Calu3 (cell line): Measurements from ENCODE around the gene GLIPR2. TPM values are rescaled to one million over a fixed set of nuclear protein-coding genes. Genes with fewer than 3 reads are reported as not detected.

Source experiments
- BruUV-seq: library from RNA; stranded (reverse); fragments of 400-500 nt; replicated peaks from 2 replicates; lab custom pipeline; 2021; lab: Mats Ljungman, UMichigan
- CTCF ChIA-PET: fragments of 300-600 bp; sonication (Branson Sonifier 250); formaldehyde crosslinking; loops from one replicate; lab custom pipeline; 2022; ENCODE audit warnings: antibody characterized with exemption; lab: Charles Lee
- DNase-seq: peaks from one replicate; pipeline ENCODE4 v3.0.0; 2022
- H3K27ac Mint-ChIP-seq: one replicate; pipeline ENCODE4 v1.8.0; 2022; ENCODE audit warnings: mixed read lengths; ENCODE audit not compliant: unreplicated experiment
- H3K27me3 Mint-ChIP-seq: one replicate; pipeline ENCODE4 v1.8.0; 2022; ENCODE audit warnings: mixed read lengths; ENCODE audit not compliant: unreplicated experiment
- H3K36me3 Mint-ChIP-seq: one replicate; pipeline ENCODE4 v1.8.0; 2022; ENCODE audit warnings: mild to moderate bottlenecking, moderate library complexity, mixed read lengths; ENCODE audit not compliant: insufficient read depth, unreplicated experiment
- H3K4me1 Mint-ChIP-seq: one replicate; pipeline ENCODE4 v1.8.0; 2022; ENCODE audit warnings: mild to moderate bottlenecking, low read depth, mixed read lengths; ENCODE audit not compliant: unreplicated experiment
- H3K4me3 Mint-ChIP-seq: one replicate; pipeline ENCODE4 v1.8.0; 2022; ENCODE audit warnings: mild to moderate bottlenecking, low read depth, moderate library complexity, mixed read lengths; ENCODE audit not compliant: unreplicated experiment
- H3K9me3 Mint-ChIP-seq: one replicate; pipeline ENCODE4 v1.8.0; 2022; ENCODE audit warnings: low read depth, mixed read lengths; ENCODE audit not compliant: unreplicated experiment
- intact Hi-C: fragments of 100-400 bp; cut with micrococcal nuclease; formaldehyde crosslinking; loops from one replicate; pipeline ENCODE4 v1.10.0; 2022; ENCODE audit not compliant: unreplicated experiment
- total RNA-seq: library from RNA; stranded (reverse); gene quantifications from 2 replicates; pipeline ENCODE4 v1.2.3, GENCODE V29; 2022
- TF ChIP-seq, protein P1 (sequence below): fragments of 200-600 bp; IDR thresholded peaks from one replicate; pipeline ENCODE4 v1.8.0; 2022; ENCODE audit warnings: antibody characterized with exemption; ENCODE audit not compliant: unreplicated experiment

GLIPR2 gene
- total RNA-seq, 1 experiment from 2014 or later, result 0.19 TPM

DNA sequence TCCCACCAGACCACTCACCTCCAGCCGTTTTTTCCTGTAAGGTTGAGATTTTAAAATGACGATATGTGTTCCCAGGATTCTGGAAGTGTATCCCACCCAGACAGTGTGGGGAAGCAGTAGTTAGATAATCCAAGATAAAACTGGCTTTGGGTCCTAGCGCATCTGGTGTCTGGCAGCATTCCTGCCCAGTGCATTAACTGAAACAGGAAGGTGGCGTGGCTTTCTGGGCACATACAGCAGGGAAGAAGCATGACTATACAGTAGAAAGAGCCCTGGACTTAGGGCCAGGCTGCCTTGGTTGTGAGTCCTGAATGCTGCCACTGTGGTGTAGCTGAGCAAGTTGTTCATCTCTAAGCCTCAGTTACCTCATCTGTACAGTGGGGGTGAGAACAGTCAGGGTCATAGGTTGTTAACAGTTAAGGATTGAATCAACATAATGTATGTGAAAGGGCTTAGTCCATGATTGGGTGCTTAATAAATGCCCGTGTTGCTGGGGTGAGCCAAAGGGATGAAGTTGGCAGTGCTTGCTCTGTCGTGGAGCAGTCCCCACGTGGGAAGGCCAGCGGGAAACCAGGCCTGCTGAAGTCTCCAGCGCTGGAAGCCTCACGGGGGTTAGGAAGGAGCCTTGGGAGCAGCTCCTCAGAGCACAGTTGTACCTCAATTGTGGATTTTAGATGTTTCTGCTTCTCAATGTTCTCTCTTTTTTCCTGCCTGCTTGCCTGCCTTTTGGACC lies 72.2 kb downstream of the GLIPR2 start:
- H3K9me3 Mint-ChIP-seq, result no peaks in the 10 kb centered on the region

GRCh38 chr9:36210722-36211121 lies 74.2 kb downstream of the GLIPR2 start:
- Mint-ChIP-seq H3K4me3 (no peak overlapping the region), H3K27me3 (no peaks in the 10 kb centered on the region), H3K4me1 (no peaks in the 10 kb centered on the region), H3K36me3 (peaks cover 10% of the 10 kb centered on the region), H3K27ac (no peak overlapping the region), H3K9me3 (no peaks in the 10 kb centered on the region)
- TF ChIP-seq, protein P1, sequence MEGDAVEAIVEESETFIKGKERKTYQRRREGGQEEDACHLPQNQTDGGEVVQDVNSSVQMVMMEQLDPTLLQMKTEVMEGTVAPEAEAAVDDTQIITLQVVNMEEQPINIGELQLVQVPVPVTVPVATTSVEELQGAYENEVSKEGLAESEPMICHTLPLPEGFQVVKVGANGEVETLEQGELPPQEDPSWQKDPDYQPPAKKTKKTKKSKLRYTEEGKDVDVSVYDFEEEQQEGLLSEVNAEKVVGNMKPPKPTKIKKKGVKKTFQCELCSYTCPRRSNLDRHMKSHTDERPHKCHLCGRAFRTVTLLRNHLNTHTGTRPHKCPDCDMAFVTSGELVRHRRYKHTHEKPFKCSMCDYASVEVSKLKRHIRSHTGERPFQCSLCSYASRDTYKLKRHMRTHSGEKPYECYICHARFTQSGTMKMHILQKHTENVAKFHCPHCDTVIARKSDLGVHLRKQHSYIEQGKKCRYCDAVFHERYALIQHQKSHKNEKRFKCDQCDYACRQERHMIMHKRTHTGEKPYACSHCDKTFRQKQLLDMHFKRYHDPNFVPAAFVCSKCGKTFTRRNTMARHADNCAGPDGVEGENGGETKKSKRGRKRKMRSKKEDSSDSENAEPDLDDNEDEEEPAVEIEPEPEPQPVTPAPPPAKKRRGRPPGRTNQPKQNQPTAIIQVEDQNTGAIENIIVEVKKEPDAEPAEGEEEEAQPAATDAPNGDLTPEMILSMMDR, result no peak
- intact Hi-C loops, result no loop called here
- CTCF ChIA-PET, result no interaction called here
- BruUV-seq, result no TSS peak
- DNase-seq, result no peak

More for the DNA sequence above, 72.2 kb downstream of the GLIPR2 start:
- Mint-ChIP-seq H3K4me3 (no peak overlapping the region), H3K27ac (no peak overlapping the region), H3K27me3 (no peaks in the 10 kb centered on the region), H3K36me3 (peaks cover 10% of the 10 kb centered on the region), H3K4me1 (no peaks in the 10 kb centered on the region)
- no peak for DNase-seq
- CTCF ChIA-PET, result no interaction called here
- intact Hi-C loops, result no loop called here
- TF ChIP-seq, protein P1, result no peak
- no TSS peak for BruUV-seq

DNA sequence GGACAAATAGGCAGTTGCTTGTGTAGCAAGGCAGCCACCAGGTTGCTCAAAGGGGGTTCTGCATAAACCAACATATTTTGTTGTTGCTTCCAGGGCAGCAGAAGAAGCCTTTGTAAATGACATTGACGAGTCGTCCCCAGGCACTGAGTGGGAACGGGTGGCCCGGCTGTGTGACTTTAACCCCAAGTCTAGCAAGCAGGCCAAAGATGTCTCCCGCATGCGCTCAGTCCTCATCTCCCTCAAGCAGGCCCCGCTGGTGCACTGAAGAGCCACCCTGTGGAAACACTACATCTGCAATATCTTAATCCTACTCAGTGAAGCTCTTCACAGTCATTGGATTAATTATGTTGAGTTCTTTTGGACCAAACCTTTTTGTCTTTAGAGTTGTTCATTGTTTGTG lies 75.0 kb downstream of the GLIPR2 start:
- intact Hi-C loops, result no loop called here
- CTCF ChIA-PET, result no interaction called here
- H3K9me3 Mint-ChIP-seq, result no peaks in the 10 kb centered on the region
- no peak for DNase-seq
- H3K27me3 Mint-ChIP-seq, result no peaks in the 10 kb centered on the region
- no peaks in the 10 kb centered on the region for H3K4me1 Mint-ChIP-seq
- peaks cover 15% of the 10 kb centered on the region for H3K36me3 Mint-ChIP-seq
- H3K4me3 Mint-ChIP-seq, result no peak overlapping the region
- H3K27ac Mint-ChIP-seq, result no peak overlapping the region
- TF ChIP-seq, protein P1, result no peak
- no TSS peak for BruUV-seq

- BruUV-seq, result no TSS peak
- no peak overlapping the region for H3K27ac Mint-ChIP-seq
- intact Hi-C loops, result no loop called here
- H3K9me3 Mint-ChIP-seq, result no peaks in the 10 kb centered on the region
- TF ChIP-seq, protein P1, result no peak
- peaks cover 29% of the 10 kb centered on the region for H3K36me3 Mint-ChIP-seq
- no peaks in the 10 kb centered on the region for H3K4me1 Mint-ChIP-seq
- H3K27me3 Mint-ChIP-seq, result no peaks in the 10 kb centered on the region
- H3K4me3 Mint-ChIP-seq, result no peak overlapping the region
- no peak for DNase-seq
- CTCF ChIA-PET, result no interaction called here
Measured at GRCh38 chr9:36213387-36213786, 76.9 kb downstream of the GLIPR2 start.

Other genes with a start within 250 kb of the GLIPR2 start
- gene HRCT1, start 230.5 kb upstream of the GLIPR2 start, total RNA-seq, result 0.69 and 0.90 TPM in 2 replicates
- not detected in 2 replicates for gene SPAAR, start 227.2 kb upstream of the GLIPR2 start, total RNA-seq
- gene OR2S2, start 178.6 kb upstream of the GLIPR2 start, total RNA-seq, result not detected in 2 replicates
- 0.54 and 1.1 TPM in 2 replicates for gene RECK, start 99.8 kb upstream of the GLIPR2 start, total RNA-seq
- gene CCIN, start 32.7 kb downstream of the GLIPR2 start, total RNA-seq, result not detected in 2 replicates
- gene CLTA, start 54.2 kb downstream of the GLIPR2 start, total RNA-seq, result 85.5 and 87.3 TPM in 2 replicates
- gene GNE, start 121.7 kb downstream of the GLIPR2 start, total RNA-seq, result 23.3 and 23.6 TPM in 2 replicates